ENCODE measurements around the gene TMEM63A. TPM values are rescaled to one million over a fixed set of nuclear protein-coding genes. Genes with fewer than 3 reads are reported as not detected.

Gene TMEM63A
- polyA plus RNA-seq, 1 donor (not counting 4 experiments of a cell fraction or from before 2014, with no cell fraction given), result 16.5 TPM

DNA sequence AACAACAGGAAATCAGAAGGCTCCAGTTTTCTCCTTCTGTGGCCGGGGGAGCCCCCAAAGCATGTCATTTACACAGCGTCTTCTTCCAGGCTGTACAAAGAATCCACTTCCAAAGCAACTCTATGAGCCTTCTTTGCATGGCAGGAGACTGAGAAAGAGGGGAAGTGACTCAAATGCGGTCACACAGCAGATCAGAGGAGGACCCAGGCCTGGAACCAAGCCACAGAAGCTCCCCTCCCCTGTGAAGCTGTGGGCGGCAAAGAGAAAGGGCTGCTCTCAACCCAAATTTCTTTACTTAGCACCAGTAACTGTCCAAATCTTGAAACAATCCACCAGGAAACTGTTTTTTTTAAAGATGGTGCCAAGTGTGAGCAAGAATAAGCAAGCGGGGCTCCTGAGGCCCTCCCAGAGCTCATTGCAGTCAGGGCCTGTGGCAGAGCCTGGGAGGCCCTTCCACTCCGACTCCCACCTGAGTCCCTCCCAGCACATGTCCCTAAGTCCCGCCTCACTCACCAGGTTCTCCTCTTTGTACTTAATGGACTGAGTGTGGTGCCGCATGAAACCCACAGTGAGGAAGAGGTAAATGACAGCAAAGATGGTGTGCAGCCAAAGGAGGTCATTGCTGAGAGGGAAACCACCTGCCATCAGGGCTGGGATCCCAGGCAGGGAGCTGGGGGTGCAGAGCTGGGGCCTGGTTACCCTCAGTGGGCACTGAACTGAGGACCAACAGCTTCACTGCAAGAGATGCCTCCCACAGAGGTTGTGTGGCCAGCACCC is 15.9 kb downstream of the TMEM63A start:
- TF ChIP-seq EZH2 (IDR thresholded peaks at IDR 0.05; ENCODE audit: low read length), result no peak
- TF ChIP-seq, protein P1, sequence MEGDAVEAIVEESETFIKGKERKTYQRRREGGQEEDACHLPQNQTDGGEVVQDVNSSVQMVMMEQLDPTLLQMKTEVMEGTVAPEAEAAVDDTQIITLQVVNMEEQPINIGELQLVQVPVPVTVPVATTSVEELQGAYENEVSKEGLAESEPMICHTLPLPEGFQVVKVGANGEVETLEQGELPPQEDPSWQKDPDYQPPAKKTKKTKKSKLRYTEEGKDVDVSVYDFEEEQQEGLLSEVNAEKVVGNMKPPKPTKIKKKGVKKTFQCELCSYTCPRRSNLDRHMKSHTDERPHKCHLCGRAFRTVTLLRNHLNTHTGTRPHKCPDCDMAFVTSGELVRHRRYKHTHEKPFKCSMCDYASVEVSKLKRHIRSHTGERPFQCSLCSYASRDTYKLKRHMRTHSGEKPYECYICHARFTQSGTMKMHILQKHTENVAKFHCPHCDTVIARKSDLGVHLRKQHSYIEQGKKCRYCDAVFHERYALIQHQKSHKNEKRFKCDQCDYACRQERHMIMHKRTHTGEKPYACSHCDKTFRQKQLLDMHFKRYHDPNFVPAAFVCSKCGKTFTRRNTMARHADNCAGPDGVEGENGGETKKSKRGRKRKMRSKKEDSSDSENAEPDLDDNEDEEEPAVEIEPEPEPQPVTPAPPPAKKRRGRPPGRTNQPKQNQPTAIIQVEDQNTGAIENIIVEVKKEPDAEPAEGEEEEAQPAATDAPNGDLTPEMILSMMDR (optimal IDR thresholded peaks at IDR 0.05 in 1 of 3, IDR thresholded peaks at IDR 0.05 in 1 of 3, conservative IDR thresholded peaks at IDR 0.05 in 1 of 3; ENCODE audit: extremely low read depth in 1 of 3, insufficient read depth in 2 of 3, low read length in 3 of 3), result no peak
- Histone ChIP-seq H3K79me2 (ENCODE audit: control insufficient read depth, insufficient read depth, low read length) (no peaks in the 10 kb centered on the region), H3K9me3 (ENCODE audit: control insufficient read depth, low read depth, low read length) (no peaks in the 10 kb centered on the region), H2AFZ (ENCODE audit: control insufficient read depth, low read length) (no peak overlapping the region), H3K4me2 (ENCODE audit: control insufficient read depth, extremely low read depth, insufficient read depth, low read depth, low read length) (no peak overlapping the region), H3K4me3 (ENCODE audit: control insufficient read depth in 2 of 3, extremely low read depth in 1 of 3, insufficient read depth in 2 of 3, low read depth in 1 of 3, low read length in 3 of 3) (no peak overlapping the region), H4K20me1 (ENCODE audit: control insufficient read depth, extremely low read depth, insufficient read depth, low read length) (peaks cover 2% of the 10 kb centered on the region), H3K9me1 (ENCODE audit: control insufficient read depth, extremely low read depth, insufficient read depth, low read length) (no peaks in the 10 kb centered on the region), H3K27me3 (ENCODE audit: control insufficient read depth, extremely low read depth, insufficient read depth, low read length) (no peaks in the 10 kb centered on the region), H3K27ac (ENCODE audit: control insufficient read depth, insufficient read depth, low read length) (no peak overlapping the region), H3K36me3 (ENCODE audit: control insufficient read depth in 2 of 2, extremely low read depth in 1 of 2, insufficient read depth in 2 of 2, low read length in 2 of 2) (peaks cover 29 to 31% of the 10 kb centered on the region in 2 experiments), H3K9ac (ENCODE audit: control insufficient read depth, extremely low read depth, insufficient read depth, low read length) (no peak overlapping the region), H3K4me1 (ENCODE audit: control insufficient read depth, extremely low read depth, insufficient read depth, low read length) (no peaks in the 10 kb centered on the region)
- dilution Hi-C loops (cut with MboI; ENCODE audit: extremely low pct_ligation_motif_present, low sequenced_read_pairs), result no loop called here
- FAIRE-seq, result no peak
- DNase-seq (ENCODE audit: low read depth, low spot score), result no peak

DNA sequence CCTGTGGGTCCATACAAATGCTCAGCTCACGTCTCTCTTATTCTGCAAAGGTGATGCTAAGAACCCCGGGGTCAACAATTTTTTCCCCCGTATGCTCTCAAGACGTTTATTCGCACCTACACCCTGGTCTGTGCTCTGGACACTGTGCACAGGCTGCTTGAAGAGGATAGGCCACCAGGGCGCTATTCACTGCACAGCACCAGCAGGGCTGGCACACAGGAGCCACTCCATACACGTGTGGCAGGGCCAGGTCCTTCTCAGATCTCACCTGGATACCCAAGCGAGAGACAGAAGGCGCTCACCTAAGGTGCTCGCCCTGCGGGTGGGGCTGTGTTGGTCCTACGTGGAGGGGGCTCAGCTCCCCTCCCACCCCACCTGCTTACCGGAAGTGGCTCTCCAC is 16.7 kb downstream of the TMEM63A start:
- Histone ChIP-seq H3K4me3 (ENCODE audit: control insufficient read depth in 2 of 3, extremely low read depth in 1 of 3, insufficient read depth in 2 of 3, low read depth in 1 of 3, low read length in 3 of 3) (no peak overlapping the region), H4K20me1 (ENCODE audit: control insufficient read depth, extremely low read depth, insufficient read depth, low read length) (peaks cover 2% of the 10 kb centered on the region), H2AFZ (ENCODE audit: control insufficient read depth, low read length) (no peak overlapping the region), H3K4me2 (ENCODE audit: control insufficient read depth, extremely low read depth, insufficient read depth, low read depth, low read length) (no peak overlapping the region), H3K9ac (ENCODE audit: control insufficient read depth, extremely low read depth, insufficient read depth, low read length) (no peak overlapping the region), H3K4me1 (ENCODE audit: control insufficient read depth, extremely low read depth, insufficient read depth, low read length) (no peaks in the 10 kb centered on the region), H3K27ac (ENCODE audit: control insufficient read depth, insufficient read depth, low read length) (no peak overlapping the region), H3K9me1 (ENCODE audit: control insufficient read depth, extremely low read depth, insufficient read depth, low read length) (no peaks in the 10 kb centered on the region), H3K9me3 (ENCODE audit: control insufficient read depth, low read depth, low read length) (no peaks in the 10 kb centered on the region), H3K79me2 (ENCODE audit: control insufficient read depth, insufficient read depth, low read length) (no peaks in the 10 kb centered on the region), H3K36me3 (ENCODE audit: control insufficient read depth in 2 of 2, extremely low read depth in 1 of 2, insufficient read depth in 2 of 2, low read length in 2 of 2) (peaks cover 29 to 37% of the 10 kb centered on the region in 2 experiments), H3K27me3 (ENCODE audit: control insufficient read depth, extremely low read depth, insufficient read depth, low read length) (no peaks in the 10 kb centered on the region)
- no peak for FAIRE-seq
- dilution Hi-C loops (cut with MboI; ENCODE audit: extremely low pct_ligation_motif_present, low sequenced_read_pairs), result no loop called here
- TF ChIP-seq, protein P1 (optimal IDR thresholded peaks at IDR 0.05 in 1 of 3, IDR thresholded peaks at IDR 0.05 in 1 of 3, conservative IDR thresholded peaks at IDR 0.05 in 1 of 3; ENCODE audit: extremely low read depth in 1 of 3, insufficient read depth in 2 of 3, low read length in 3 of 3), result no peak
- no peak for TF ChIP-seq EZH2 (IDR thresholded peaks at IDR 0.05; ENCODE audit: low read length)
- DNase-seq (ENCODE audit: low read depth, low spot score), result no peak

Data from keratinocyte (primary cell).